K562 (cell line): Measurements from ENCODE around the gene ATXN8OS.

Source experiments
- EZH2 ChIP-seq: IDR thresholded peaks from 2 replicates; pipeline ENCODE4 v1.6.1; 2012; ENCODE audit warnings: low read depth, mild to moderate bottlenecking, inconsistent platforms, low read length, borderline replicate concordance
- FOXJ3 ChIP-seq: sonication (generic); formaldehyde crosslinking; IDR thresholded peaks from 2 replicates; pipeline ENCODE4 v1.4.0; 2020; ENCODE audit warnings: mild to moderate bottlenecking, missing genetic modification reagents
- HDAC1 ChIP-seq, 2 experiments: fragments of 450-650 bp; IDR thresholded peaks; 2 replicates each; pipeline ENCODE4 v1.6.1; 2016 to 2017; ENCODE audit warnings: inconsistent platforms in 1 of 2, mild to moderate bottlenecking in 1 of 2, moderate library complexity in 1 of 2
- HMG20B ChIP-seq: fragments of 250-450 bp; sonication (Bioruptor Pico); IDR thresholded peaks from 2 replicates; pipeline ENCODE4 v1.5.0; 2021; ENCODE audit warnings: mild to moderate bottlenecking
- MTA3 ChIP-seq: fragments of 450-650 bp; formaldehyde crosslinking; IDR thresholded peaks from 2 replicates; pipeline ENCODE4 v1.6.1; 2017; ENCODE audit warnings: mild to moderate bottlenecking, borderline replicate concordance
- NR1H2 ChIP-seq: sonication (generic); formaldehyde crosslinking; IDR thresholded peaks from 2 replicates; pipeline ENCODE4 v1.4.0; 2020; ENCODE audit warnings: mild to moderate bottlenecking, missing genetic modification reagents
- WHSC1 ChIP-seq: IDR thresholded peaks from one replicate; pipeline ENCODE4 v1.6.1; 2012; ENCODE audit warnings: low read length, control low read depth, inconsistent platforms
- YY1 ChIP-seq, 3 experiments: IDR thresholded peaks; 2 replicates each; pipeline ENCODE4 v1.6.1; 2011; ENCODE audit warnings: low read length in 2 of 3, mild to moderate bottlenecking in 2 of 3, moderate library complexity in 2 of 3, borderline replicate concordance in 1 of 3, control low read depth in 1 of 3, low read depth in 1 of 3; ENCODE audit not compliant: insufficient read depth in 3 of 3, insufficient replicate concordance in 2 of 3, control insufficient read depth in 1 of 3, insufficient read length in 1 of 3; ENCODE audit errors: extremely low read depth in 1 of 3
- TF ChIP-seq, protein P1 (sequence below), 2 experiments: fragments of 450-650 bp in 1 of 2; IDR thresholded peaks; 2 replicates each; pipeline ENCODE4 v1.6.1; 2011 to 2017; ENCODE audit warnings: low read depth in 2 of 2, antibody characterized with exemption in 1 of 2, borderline replicate concordance in 1 of 2, low read length in 1 of 2, mild to moderate bottlenecking in 1 of 2, mixed read lengths in 1 of 2; ENCODE audit not compliant: control insufficient read depth in 1 of 2
- TF ChIP-seq, protein P2 (sequence below), 3 experiments: IDR thresholded peaks in 2 of 3; conservative IDR thresholded peaks in 1 of 3; 2 replicates each; pipeline ENCODE4 v1.5.1; 2011 to 2012; ENCODE audit warnings: low read length in 3 of 3, mild to moderate bottlenecking in 3 of 3, control low read depth in 2 of 3, improper control_type of control experiment in 1 of 3, inconsistent platforms in 1 of 3, low read depth in 1 of 3, mixed read lengths in 1 of 3, moderate library complexity in 1 of 3; ENCODE audit not compliant: insufficient read depth in 2 of 3
- TF ChIP-seq, protein P3 (sequence below): sonication (generic); formaldehyde crosslinking; IDR thresholded peaks from 2 replicates; pipeline ENCODE4 v1.8.0; 2022; ENCODE audit warnings: missing genetic modification reagents, mild to moderate bottlenecking, borderline replicate concordance
- TF ChIP-seq, protein P4 (sequence below): sonication (generic); formaldehyde crosslinking; IDR thresholded peaks from 2 replicates; pipeline ENCODE4 v1.9.0; 2022; ENCODE audit warnings: mild to moderate bottlenecking, missing genetic modification reagents

DNA sequence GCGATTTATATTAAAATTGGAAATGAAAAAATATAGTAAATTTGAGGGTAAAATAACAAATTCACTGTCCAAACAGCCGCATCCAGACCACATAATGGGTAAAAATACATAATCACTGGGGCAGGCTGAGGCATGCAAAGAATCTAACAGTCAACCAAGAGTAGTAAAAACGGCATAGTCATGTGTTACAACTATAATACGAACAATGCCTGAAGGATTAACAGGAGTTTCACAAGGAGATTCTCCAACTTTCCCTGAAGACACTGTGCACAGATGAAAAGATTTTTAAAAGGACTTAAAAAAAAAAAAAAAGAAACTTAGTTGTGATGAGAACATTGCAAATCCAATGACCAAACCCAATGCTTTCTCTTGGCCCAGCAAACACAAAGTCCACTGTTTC, 20.4 kb upstream of the ATXN8OS start:
- TF ChIP-seq, protein P1, sequence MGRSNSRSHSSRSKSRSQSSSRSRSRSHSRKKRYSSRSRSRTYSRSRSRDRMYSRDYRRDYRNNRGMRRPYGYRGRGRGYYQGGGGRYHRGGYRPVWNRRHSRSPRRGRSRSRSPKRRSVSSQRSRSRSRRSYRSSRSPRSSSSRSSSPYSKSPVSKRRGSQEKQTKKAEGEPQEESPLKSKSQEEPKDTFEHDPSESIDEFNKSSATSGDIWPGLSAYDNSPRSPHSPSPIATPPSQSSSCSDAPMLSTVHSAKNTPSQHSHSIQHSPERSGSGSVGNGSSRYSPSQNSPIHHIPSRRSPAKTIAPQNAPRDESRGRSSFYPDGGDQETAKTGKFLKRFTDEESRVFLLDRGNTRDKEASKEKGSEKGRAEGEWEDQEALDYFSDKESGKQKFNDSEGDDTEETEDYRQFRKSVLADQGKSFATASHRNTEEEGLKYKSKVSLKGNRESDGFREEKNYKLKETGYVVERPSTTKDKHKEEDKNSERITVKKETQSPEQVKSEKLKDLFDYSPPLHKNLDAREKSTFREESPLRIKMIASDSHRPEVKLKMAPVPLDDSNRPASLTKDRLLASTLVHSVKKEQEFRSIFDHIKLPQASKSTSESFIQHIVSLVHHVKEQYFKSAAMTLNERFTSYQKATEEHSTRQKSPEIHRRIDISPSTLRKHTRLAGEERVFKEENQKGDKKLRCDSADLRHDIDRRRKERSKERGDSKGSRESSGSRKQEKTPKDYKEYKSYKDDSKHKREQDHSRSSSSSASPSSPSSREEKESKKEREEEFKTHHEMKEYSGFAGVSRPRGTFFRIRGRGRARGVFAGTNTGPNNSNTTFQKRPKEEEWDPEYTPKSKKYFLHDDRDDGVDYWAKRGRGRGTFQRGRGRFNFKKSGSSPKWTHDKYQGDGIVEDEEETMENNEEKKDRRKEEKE (IDR thresholded peaks at IDR 0.05; ENCODE audit: borderline replicate concordance in 1 of 2, control insufficient read depth in 1 of 2, low read depth in 2 of 2, low read length in 1 of 2) = no peak
- TF ChIP-seq, protein P2, sequence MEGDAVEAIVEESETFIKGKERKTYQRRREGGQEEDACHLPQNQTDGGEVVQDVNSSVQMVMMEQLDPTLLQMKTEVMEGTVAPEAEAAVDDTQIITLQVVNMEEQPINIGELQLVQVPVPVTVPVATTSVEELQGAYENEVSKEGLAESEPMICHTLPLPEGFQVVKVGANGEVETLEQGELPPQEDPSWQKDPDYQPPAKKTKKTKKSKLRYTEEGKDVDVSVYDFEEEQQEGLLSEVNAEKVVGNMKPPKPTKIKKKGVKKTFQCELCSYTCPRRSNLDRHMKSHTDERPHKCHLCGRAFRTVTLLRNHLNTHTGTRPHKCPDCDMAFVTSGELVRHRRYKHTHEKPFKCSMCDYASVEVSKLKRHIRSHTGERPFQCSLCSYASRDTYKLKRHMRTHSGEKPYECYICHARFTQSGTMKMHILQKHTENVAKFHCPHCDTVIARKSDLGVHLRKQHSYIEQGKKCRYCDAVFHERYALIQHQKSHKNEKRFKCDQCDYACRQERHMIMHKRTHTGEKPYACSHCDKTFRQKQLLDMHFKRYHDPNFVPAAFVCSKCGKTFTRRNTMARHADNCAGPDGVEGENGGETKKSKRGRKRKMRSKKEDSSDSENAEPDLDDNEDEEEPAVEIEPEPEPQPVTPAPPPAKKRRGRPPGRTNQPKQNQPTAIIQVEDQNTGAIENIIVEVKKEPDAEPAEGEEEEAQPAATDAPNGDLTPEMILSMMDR (IDR thresholded peaks at IDR 0.05 in 2 of 3, conservative IDR thresholded peaks at IDR 0.05 in 1 of 3; ENCODE audit: insufficient read depth in 2 of 3, low read depth in 1 of 3, low read length in 3 of 3) = no peak
- TF ChIP-seq YY1 (IDR thresholded peaks at IDR 0.05; ENCODE audit: borderline replicate concordance in 1 of 3, control insufficient read depth in 1 of 3, extremely low read depth in 1 of 3, insufficient read depth in 3 of 3, insufficient read length in 1 of 3, insufficient replicate concordance in 2 of 3, low read depth in 1 of 3, low read length in 2 of 3) (no peak), NR1H2 (CRISPR knock-in tag) (no peak), MTA3 (no peak), FOXJ3 (CRISPR knock-in tag) (no peak), HMG20B (CRISPR knock-in tag) (no peak), HDAC1 (IDR thresholded peaks at IDR 0.05) (no peak), WHSC1 (no peak), EZH2 (no peak)
- TF ChIP-seq, protein P3, sequence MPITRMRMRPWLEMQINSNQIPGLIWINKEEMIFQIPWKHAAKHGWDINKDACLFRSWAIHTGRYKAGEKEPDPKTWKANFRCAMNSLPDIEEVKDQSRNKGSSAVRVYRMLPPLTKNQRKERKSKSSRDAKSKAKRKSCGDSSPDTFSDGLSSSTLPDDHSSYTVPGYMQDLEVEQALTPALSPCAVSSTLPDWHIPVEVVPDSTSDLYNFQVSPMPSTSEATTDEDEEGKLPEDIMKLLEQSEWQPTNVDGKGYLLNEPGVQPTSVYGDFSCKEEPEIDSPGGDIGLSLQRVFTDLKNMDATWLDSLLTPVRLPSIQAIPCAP (CRISPR knock-in tag) = no peak
- TF ChIP-seq, protein P4, sequence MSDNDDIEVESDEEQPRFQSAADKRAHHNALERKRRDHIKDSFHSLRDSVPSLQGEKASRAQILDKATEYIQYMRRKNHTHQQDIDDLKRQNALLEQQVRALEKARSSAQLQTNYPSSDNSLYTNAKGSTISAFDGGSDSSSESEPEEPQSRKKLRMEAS (CRISPR knock-in tag) = no peak
